DND-41 (cell line): ENCODE results near the gene CHAC1.

Source experiments
- CTCF ChIP-seq: IDR thresholded peaks from 2 replicates; pipeline ENCODE4 v1.5.1; 2012; ENCODE audit warnings: borderline replicate concordance, low read length, moderate library complexity, mild to moderate bottlenecking; ENCODE audit not compliant: poor library complexity, severe bottlenecking; ENCODE audit errors: extremely low read depth
- EZH2 ChIP-seq: IDR thresholded peaks from 3 replicates; pipeline ENCODE4 v1.6.1; 2012; ENCODE audit warnings: borderline replicate concordance, low read depth, mild to moderate bottlenecking, moderate library complexity, low read length, inconsistent platforms; ENCODE audit not compliant: severe bottlenecking

- TF ChIP-seq CTCF (no peak), EZH2 (no peak)
Measured at GRCh38 chr15:40956541-40956982, 3.3 kb downstream of the CHAC1 start.
